ENCODE measurements around the gene ARL5A. TPM values are rescaled to one million over a fixed set of nuclear protein-coding genes. Genes with fewer than 3 reads are reported as not detected.
"Not testable (repeated sequence)": the region's sequence is repeated elsewhere in the genome, so short reads cannot be mapped to it uniquely, and the experiment has no call there.

ARL5A gene
- total and polyA plus RNA-seq, 12 donors, result 8.3 to 99.0 (median 53.2) TPM

DNA sequence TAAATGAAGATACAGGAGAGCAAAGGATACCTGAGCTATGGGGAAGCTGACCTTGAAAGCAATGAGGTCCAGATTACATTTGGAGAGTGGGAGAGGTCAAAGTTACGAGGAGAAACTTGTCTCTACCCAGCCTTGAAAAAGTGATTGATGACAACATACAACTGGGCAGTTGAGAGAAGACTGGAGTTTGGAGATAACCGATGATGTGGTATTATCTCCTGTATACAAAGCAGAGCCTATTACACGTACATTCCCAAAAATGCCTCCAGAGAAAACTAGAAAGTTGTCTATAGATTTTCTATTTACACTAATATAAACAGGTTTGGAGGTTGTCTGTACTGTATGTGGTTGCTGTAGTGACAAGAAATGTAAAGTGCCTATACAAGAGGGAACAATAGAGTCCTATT is 28.3 kb downstream of the ARL5A start:
- Histone ChIP-seq H3K4me3 (no peak overlapping the region), H3K27me3 (no peaks in the 10 kb centered on the region), H3K9me3 (replicated peaks in 1 of 3) (no peaks in the 10 kb centered on the region), H3K4me1 (replicated peaks in 1 of 2) (no peaks in the 10 kb centered on the region), H3K36me3 (replicated peaks in 1 of 2) (peaks cover 4 to 21% of the 10 kb centered on the region in 2 donors), H3K27ac (no peak overlapping the region)
- intact Hi-C loops (cut with DNase I), result no loop called here
- WGBS, 4 donors, result 56 to 68% (median 62%) methylated on average over 3 of the region's 3 CpGs
- DNase-seq, result no peak
- TF ChIP-seq, protein P1, sequence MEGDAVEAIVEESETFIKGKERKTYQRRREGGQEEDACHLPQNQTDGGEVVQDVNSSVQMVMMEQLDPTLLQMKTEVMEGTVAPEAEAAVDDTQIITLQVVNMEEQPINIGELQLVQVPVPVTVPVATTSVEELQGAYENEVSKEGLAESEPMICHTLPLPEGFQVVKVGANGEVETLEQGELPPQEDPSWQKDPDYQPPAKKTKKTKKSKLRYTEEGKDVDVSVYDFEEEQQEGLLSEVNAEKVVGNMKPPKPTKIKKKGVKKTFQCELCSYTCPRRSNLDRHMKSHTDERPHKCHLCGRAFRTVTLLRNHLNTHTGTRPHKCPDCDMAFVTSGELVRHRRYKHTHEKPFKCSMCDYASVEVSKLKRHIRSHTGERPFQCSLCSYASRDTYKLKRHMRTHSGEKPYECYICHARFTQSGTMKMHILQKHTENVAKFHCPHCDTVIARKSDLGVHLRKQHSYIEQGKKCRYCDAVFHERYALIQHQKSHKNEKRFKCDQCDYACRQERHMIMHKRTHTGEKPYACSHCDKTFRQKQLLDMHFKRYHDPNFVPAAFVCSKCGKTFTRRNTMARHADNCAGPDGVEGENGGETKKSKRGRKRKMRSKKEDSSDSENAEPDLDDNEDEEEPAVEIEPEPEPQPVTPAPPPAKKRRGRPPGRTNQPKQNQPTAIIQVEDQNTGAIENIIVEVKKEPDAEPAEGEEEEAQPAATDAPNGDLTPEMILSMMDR (IDR thresholded peaks at IDR 0.05), result no peak
- TF ChIP-seq POLR2A (IDR thresholded peaks at IDR 0.05), result no peak

DNA sequence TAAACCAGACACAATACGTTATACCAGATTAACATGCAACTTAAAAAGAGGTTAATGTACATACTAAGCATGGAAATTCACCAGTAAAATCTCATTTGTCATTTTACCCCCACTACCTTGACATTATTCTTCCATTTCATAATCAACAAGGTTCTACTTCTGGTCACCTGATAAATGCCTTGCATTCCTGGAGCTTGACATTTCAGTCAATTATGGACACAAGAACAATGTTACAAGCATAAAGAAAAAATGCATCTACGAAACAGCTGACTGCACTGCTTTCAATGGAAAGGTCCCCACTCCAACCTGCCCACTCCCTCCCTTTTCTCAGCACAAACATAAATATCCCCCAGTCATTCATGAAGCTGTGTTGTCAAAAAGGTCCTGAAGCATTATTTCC is 31.4 kb downstream of the ARL5A start:
- Histone ChIP-seq H3K4me1 (replicated peaks in 1 of 2) (no peaks in the 10 kb centered on the region), H3K4me3 (no peak overlapping the region), H3K9me3 (replicated peaks in 1 of 3) (no peaks in the 10 kb centered on the region), H3K27ac (no peak overlapping the region), H3K36me3 (replicated peaks in 1 of 2) (peaks cover 0 to 6% of the 10 kb centered on the region in 2 donors), H3K27me3 (no peaks in the 10 kb centered on the region)
- intact Hi-C loops (cut with DNase I), result no loop called here
- 88 to 97% (median 96%) methylated on average over 2 of the region's 2 CpGs for WGBS, 4 donors
- no peak for DNase-seq
- no peak for TF ChIP-seq POLR2A (IDR thresholded peaks at IDR 0.05)
- TF ChIP-seq, protein P1 (IDR thresholded peaks at IDR 0.05), result no peak

DNA sequence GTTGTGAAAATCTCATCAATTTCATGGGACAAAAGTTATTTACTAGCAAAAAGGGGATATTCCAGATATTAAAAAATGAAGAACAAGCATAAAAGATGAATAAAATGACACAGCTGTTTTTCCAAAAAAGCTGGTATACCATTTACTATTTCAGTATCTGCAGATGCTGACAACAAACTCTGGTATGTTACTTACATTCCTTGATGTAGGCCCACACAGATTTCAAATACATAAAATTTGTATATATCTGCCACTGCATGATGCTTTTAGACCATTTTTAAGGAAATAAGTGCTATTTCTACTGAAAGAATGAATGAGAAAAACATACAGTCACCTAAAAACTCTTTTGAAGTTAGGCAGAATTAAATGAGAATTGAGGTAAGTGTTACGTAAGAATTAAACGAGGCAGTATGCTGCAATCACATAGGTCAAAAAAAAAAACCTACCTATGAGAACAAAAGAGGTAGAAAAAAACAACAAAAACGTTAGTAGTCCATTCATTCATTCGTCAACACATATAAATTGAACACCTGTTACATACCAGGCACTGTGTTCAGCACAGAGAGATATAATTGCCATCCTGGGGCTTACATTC is 32.5 kb downstream of the ARL5A start:
- no peaks in the 10 kb centered on the region for H3K27me3 ChIP-seq
- no peaks in the 10 kb centered on the region for H3K9me3 ChIP-seq (replicated peaks in 1 of 3)
- H3K27ac ChIP-seq, result no peak overlapping the region
- no peak overlapping the region for H3K4me3 ChIP-seq
- 78 to 82% (median 79%) methylated on average over 4 of the region's 4 CpGs for WGBS, 4 donors
- no peaks in the 10 kb centered on the region for H3K4me1 ChIP-seq (replicated peaks in 1 of 2)
- DNase-seq, result no peak
- intact Hi-C loops (cut with DNase I), result no loop called here
- H3K36me3 ChIP-seq (replicated peaks in 1 of 2), result peaks cover 0 to 6% of the 10 kb centered on the region in 2 donors
- no peak for TF ChIP-seq POLR2A (IDR thresholded peaks at IDR 0.05)
- TF ChIP-seq, protein P1 (IDR thresholded peaks at IDR 0.05), result no peak

DNA sequence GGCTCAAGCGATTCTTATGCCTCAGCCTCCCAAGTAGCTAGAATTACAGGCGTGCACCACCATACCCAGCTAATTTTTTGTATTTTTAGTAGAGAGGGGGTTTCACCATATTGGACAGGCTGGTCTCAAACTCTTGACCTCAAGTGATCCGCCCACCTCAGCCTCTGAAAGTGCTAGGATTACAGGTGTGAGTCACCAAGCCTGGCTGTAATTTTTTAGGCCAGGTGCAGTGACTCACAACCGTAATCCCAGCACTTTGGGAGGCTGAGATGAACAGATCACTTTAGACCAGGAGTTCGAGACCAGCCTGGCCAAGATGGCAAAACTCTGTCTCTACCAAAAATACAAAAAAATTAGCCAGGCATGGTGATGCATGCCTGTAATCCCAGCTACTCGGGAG is 33.8 kb downstream of the ARL5A start:
- H3K27ac ChIP-seq; intact Hi-C loops (cut with DNase I); H3K4me1 ChIP-seq (replicated peaks in 1 of 2); H3K9me3 ChIP-seq (replicated peaks in 1 of 3); DNase-seq; H3K36me3 ChIP-seq (replicated peaks in 1 of 2); H3K4me3 ChIP-seq; H3K27me3 ChIP-seq: not testable (repeated sequence)
- 97 to 99% (median 97%) methylated on average over 6 of the region's 6 CpGs for WGBS, 4 donors

DNA sequence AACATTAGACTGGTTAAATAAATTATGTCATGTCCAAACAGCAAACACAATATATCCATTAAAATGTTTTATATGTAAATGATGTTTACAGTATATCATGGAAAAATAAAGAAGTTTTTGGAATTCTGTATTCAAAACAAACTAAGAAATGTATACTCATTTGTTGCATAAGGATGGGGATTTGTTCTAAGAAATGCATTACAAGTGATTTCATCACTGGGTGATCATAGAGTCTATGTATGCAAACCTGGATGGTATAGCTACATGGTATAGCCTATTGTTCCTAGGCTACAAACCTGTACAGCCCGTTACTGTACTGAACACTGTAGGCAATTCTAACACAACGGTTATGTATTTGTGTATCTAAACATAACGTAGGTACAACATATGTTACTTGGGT is 35.1 kb downstream of the ARL5A start:
- H3K36me3 ChIP-seq (replicated peaks in 1 of 2), result peaks cover 0 to 6% of the 10 kb centered on the region in 2 donors
- TF ChIP-seq, protein P1 (IDR thresholded peaks at IDR 0.05), result no peak
- TF ChIP-seq POLR2A (IDR thresholded peaks at IDR 0.05), result no peak
- no peaks in the 10 kb centered on the region for H3K9me3 ChIP-seq (replicated peaks in 1 of 3)
- WGBS, 4 donors, result 93 to 98% (median 96%) methylated on average over 3 of the region's 3 CpGs
- H3K27me3 ChIP-seq, result no peaks in the 10 kb centered on the region
- intact Hi-C loops (cut with DNase I), result no loop called here
- no peak for DNase-seq
- H3K27ac ChIP-seq, result no peak overlapping the region
- H3K4me1 ChIP-seq (replicated peaks in 1 of 2), result no peaks in the 10 kb centered on the region
- no peak overlapping the region for H3K4me3 ChIP-seq

Measured in adrenal gland (tissue), 12 donors.